NT2/D1 (cell line): Measurements from ENCODE around the gene RFC5.

Experiments used
- SUZ12 ChIP-seq: IDR thresholded peaks from 2 replicates; pipeline ENCODE4 v1.6.1; 2011; ENCODE audit not compliant: insufficient read length, insufficient read depth; ENCODE audit errors: extremely low read depth
- YY1 ChIP-seq: IDR thresholded peaks from 2 replicates; pipeline ENCODE4 v1.6.1; 2011; ENCODE audit not compliant: insufficient read length, insufficient read depth
- ZNF274 ChIP-seq: IDR thresholded peaks from 2 replicates; pipeline ENCODE4 v1.6.1; 2011; ENCODE audit warnings: mild to moderate bottlenecking, low read depth, low read length

DNA sequence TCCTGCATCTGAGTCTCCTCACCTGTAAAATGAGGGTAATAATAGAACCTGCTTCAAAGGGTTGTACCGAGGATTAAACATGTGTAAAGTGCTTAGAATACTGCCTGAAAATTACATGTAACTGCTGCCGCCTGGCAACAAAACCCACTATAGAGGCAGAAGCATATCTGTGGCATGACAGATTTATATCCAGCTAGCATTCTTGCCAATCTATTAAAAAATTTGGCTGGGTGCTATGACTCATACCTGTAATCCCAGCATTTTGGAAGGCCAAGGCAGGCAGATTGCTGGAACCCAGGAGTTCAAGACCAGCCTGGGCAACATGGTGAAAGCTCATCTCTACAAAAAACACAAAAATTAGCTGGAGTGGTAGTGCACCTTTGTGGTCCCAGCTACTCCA, 31.3 kb upstream of the RFC5 start:
- TF ChIP-seq YY1 (no peak), ZNF274 (no peak), SUZ12 (no peak)
